Measurements from ENCODE around the gene YOD1.

The YOD1 gene

DNA sequence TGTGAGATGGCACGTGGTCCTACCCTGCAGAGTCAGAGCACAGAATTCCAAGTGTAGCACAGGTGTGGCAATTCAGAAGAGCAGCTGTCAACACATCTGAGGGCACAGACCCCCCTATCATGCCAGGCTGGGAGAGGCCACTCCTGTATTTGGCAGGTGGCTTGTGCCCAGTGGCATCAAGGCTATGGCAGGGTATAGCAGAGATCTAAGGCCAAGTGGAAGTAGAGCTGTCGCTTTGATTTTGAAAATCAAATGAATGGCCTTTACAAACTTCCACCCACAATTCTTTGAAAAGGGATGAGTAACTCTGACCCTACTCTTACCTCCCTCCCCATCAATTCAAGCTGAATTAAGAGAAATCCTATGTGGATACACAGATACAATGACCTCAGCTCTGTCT is 31.8 kb downstream of the YOD1 start:
- no peak for DNase-seq
- H3K27me3 Mint-ChIP-seq (ENCODE audit: low read depth, poor library complexity) = peaks cover 38% of the 10 kb centered on the region
- no peaks in the 10 kb centered on the region for H3K36me3 Mint-ChIP-seq (ENCODE audit: low read depth)
- H3K27ac Mint-ChIP-seq = no peak overlapping the region
- no peak overlapping the region for H3K4me3 Mint-ChIP-seq
- H3K9me3 Mint-ChIP-seq = no peaks in the 10 kb centered on the region
- TF ChIP-seq, protein P1, sequence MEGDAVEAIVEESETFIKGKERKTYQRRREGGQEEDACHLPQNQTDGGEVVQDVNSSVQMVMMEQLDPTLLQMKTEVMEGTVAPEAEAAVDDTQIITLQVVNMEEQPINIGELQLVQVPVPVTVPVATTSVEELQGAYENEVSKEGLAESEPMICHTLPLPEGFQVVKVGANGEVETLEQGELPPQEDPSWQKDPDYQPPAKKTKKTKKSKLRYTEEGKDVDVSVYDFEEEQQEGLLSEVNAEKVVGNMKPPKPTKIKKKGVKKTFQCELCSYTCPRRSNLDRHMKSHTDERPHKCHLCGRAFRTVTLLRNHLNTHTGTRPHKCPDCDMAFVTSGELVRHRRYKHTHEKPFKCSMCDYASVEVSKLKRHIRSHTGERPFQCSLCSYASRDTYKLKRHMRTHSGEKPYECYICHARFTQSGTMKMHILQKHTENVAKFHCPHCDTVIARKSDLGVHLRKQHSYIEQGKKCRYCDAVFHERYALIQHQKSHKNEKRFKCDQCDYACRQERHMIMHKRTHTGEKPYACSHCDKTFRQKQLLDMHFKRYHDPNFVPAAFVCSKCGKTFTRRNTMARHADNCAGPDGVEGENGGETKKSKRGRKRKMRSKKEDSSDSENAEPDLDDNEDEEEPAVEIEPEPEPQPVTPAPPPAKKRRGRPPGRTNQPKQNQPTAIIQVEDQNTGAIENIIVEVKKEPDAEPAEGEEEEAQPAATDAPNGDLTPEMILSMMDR (IDR thresholded peaks at IDR 0.05) = no peak
- H3K4me1 Mint-ChIP-seq = peaks cover 6% of the 10 kb centered on the region

DNA sequence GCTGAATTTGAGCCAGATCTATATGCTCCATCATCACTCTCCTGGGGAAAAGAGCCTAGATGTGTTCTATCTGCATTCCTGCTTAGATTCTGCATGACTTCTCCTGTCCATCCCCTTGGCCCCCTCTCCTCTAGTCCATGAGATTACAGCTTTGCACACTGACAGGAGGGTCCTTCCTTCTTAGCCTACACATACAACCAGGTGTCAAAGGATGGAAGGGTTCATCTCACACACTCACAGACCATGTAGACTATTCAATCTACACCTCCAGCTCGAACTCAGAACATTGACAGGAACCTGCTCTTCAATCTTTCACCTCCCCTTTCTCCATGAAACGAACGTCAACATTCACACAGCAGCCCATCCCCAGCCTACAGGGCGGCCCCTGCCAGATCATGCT is 32.3 kb downstream of the YOD1 start:
- Mint-ChIP-seq H3K36me3 (ENCODE audit: low read depth) (no peaks in the 10 kb centered on the region), H3K9me3 (no peaks in the 10 kb centered on the region), H3K27ac (no peak overlapping the region), H3K27me3 (ENCODE audit: low read depth, poor library complexity) (peaks cover 39% of the 10 kb centered on the region), H3K4me3 (no peak overlapping the region), H3K4me1 (peaks cover 6% of the 10 kb centered on the region)
- TF ChIP-seq, protein P1 (IDR thresholded peaks at IDR 0.05) = no peak
- no peak for DNase-seq

DNA sequence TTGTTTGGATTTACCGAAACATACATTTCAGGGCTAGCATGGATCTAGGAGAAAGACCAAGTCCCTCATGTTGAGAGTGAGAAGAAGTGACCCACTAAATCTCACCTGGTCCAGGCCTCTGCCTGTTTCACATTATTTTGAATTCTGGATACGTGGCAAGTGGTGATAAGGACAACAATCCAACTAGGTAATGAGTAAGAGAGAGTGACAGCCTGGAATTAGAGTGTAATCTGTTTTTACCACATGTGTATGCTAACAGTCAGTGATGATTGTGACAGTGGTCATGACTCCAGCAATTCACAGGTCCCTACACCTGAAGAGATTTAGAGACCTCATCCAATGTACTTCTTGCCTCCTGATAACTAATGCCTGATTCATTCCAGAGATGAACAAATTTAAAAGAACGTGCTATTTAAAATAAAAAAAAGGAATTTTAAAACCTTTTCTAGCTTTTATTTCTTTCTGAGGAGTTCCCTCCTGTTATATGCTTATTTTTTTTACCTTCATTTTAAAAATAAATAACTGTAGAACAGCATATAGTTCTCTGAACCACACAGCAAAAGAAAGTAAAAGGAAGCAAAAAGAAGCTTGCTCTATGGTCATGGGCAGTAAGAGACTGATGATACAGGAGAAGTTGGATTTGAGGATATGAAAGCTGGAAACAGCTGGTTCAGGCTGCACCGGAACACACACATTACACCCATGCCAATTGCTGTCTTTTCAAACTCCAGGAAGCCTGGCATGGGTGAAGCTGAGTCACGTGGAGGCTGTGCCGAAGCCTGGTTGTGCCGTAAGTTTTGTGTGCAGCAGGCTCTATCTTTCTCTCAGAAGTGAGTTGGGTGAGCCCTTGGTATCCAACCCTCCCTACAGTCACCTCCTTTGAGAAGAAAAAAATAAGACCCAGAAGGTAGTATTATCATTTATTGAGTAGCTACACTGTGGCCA is 33.1 kb downstream of the YOD1 start:
- Mint-ChIP-seq H3K27ac (no peak overlapping the region), H3K4me3 (no peak overlapping the region), H3K36me3 (ENCODE audit: low read depth) (no peaks in the 10 kb centered on the region), H3K27me3 (ENCODE audit: low read depth, poor library complexity) (peaks cover 43% of the 10 kb centered on the region), H3K9me3 (no peaks in the 10 kb centered on the region), H3K4me1 (peaks cover 6% of the 10 kb centered on the region)
- no peak for DNase-seq
- TF ChIP-seq, protein P1 (IDR thresholded peaks at IDR 0.05) = no peak

GRCh38 chr1:207015791-207016190 is 35.2 kb downstream of the YOD1 start:
- H3K4me3 Mint-ChIP-seq = no peak overlapping the region
- H3K4me1 Mint-ChIP-seq = peaks cover 1% of the 10 kb centered on the region
- TF ChIP-seq, protein P1 (IDR thresholded peaks at IDR 0.05) = no peak
- H3K9me3 Mint-ChIP-seq = no peaks in the 10 kb centered on the region
- H3K27me3 Mint-ChIP-seq (ENCODE audit: low read depth, poor library complexity) = peaks cover 53% of the 10 kb centered on the region
- no peaks in the 10 kb centered on the region for H3K36me3 Mint-ChIP-seq (ENCODE audit: low read depth)
- DNase-seq = no peak
- H3K27ac Mint-ChIP-seq = no peak overlapping the region

DNA sequence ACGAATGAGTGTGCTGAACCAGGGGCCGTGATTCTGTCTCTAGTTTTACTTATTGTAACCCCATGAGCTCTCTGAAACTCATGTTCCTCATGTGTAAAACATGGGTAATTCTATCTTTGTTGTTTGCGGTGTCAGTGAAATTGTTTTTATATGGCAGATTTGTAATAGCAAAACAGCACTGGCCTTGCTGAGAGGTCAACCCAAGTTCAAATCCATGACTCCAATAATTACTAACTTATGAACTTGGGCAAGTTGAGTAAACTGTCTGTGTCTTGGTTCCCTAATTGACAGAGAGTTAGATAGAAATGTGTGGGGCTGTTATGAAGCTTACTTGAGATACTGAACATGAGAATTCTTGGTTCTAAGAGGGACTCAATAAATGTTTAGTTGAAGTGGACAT is 36.3 kb downstream of the YOD1 start:
- Mint-ChIP-seq H3K9me3 (no peaks in the 10 kb centered on the region), H3K4me1 (no peaks in the 10 kb centered on the region), H3K27ac (no peak overlapping the region), H3K36me3 (ENCODE audit: low read depth) (no peaks in the 10 kb centered on the region), H3K27me3 (ENCODE audit: low read depth, poor library complexity) (peaks cover 57% of the 10 kb centered on the region), H3K4me3 (no peak overlapping the region)
- TF ChIP-seq, protein P1 (IDR thresholded peaks at IDR 0.05) = no peak
- DNase-seq = no peak
